ENCODE results near the gene SLC10A7.

GRCh38 chr4:146245246-146245645, 276.5 kb downstream of the SLC10A7 start:
- TF ChIP-seq SOX6 (IDR thresholded peaks at IDR 0.05) (no peak), NFXL1 (CRISPR knock-in tag; IDR thresholded peaks at IDR 0.05) (no peak), TEAD4 (IDR thresholded peaks at IDR 0.05; ENCODE audit: low read length) (no peak), TEAD4 (CRISPR knock-in tag; IDR thresholded peaks at IDR 0.05; ENCODE audit: borderline replicate concordance) (no peak), MAFF (IDR thresholded peaks at IDR 0.05; ENCODE audit: low read length) (peak; percentile 35; the same call in 1 of the 2 replicates), ZNF184 (CRISPR knock-in tag; IDR thresholded peaks at IDR 0.05) (no peak), FOXM1 (IDR thresholded peaks at IDR 0.05; ENCODE audit: low read depth) (no peak), FOXM1 (CRISPR knock-in tag; IDR thresholded peaks at IDR 0.05; ENCODE audit: low read depth) (no peak), CTCF (IDR thresholded peaks at IDR 0.05 in 2 of 3, conservative IDR thresholded peaks at IDR 0.05 in 1 of 3; ENCODE audit: insufficient read depth in 2 of 3, low read depth in 1 of 3, low read length in 3 of 3) (no peak), ARNT (IDR thresholded peaks at IDR 0.05) (no peak), MYNN (IDR thresholded peaks at IDR 0.05) (no peak), MYNN (CRISPR knock-in tag; IDR thresholded peaks at IDR 0.05) (no peak)

Data from K562 (cell line).